A673 (cell line): ENCODE results near the gene CSNK2A1.
A peak's percentile ranks its signal among the peaks of the same experiment; 100 is the strongest.

ENCODE experiments used
- EZH2 ChIP-seq: fragments of 200-600 bp; sonication (generic); IDR thresholded peaks from 2 replicates; pipeline ENCODE4 v1.6.1; 2017; ENCODE audit warnings: borderline replicate concordance, low read depth, mild to moderate bottlenecking, mixed read lengths, antibody characterized with exemption, low read length; ENCODE audit not compliant: poor library complexity, severe bottlenecking
- TF ChIP-seq, protein P1 (sequence below): fragments of 300-800, 200-600 bp; sonication (generic); conservative IDR thresholded peaks from 2 replicates; pipeline ENCODE4 v1.5.1; 2017; ENCODE audit warnings: low read depth, mild to moderate bottlenecking, antibody characterized with exemption, low read length, moderate library complexity, mixed read lengths

DNA sequence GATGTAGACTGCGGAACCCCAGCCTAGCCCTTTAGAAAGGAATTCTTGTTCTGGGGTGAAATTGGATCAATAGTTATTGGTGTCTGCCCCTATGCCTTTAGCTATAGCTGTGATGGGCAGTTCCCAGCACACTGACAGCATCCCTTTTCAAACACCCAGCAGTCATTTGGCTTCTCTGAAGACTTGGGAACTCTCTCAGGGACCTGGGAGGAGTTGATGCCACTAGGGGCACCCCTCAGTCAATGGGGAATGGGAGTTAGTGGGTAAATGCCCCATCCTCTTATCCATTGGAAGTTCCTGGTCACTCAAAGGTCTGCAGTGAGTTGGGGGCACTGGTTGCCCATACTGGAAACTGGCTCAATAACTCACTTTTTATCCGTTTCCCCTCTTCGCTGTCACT is 31.6 kb upstream of the CSNK2A1 start:
- TF ChIP-seq, protein P1, sequence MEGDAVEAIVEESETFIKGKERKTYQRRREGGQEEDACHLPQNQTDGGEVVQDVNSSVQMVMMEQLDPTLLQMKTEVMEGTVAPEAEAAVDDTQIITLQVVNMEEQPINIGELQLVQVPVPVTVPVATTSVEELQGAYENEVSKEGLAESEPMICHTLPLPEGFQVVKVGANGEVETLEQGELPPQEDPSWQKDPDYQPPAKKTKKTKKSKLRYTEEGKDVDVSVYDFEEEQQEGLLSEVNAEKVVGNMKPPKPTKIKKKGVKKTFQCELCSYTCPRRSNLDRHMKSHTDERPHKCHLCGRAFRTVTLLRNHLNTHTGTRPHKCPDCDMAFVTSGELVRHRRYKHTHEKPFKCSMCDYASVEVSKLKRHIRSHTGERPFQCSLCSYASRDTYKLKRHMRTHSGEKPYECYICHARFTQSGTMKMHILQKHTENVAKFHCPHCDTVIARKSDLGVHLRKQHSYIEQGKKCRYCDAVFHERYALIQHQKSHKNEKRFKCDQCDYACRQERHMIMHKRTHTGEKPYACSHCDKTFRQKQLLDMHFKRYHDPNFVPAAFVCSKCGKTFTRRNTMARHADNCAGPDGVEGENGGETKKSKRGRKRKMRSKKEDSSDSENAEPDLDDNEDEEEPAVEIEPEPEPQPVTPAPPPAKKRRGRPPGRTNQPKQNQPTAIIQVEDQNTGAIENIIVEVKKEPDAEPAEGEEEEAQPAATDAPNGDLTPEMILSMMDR, result 0 out of 2 replicates have a peak, but pooled peaks have one; percentile 15
- TF ChIP-seq EZH2, result no peak
